Mucosa of rectum (tissue), 2 donors: Measurements from ENCODE around the gene RAD51B.

ENCODE experiments used
- H3K27ac ChIP-seq, 2 donors: one replicate each; pipeline ENCODE4 v1.7.0; 2013; ENCODE audit warnings: inconsistent platforms in 2 of 2, low read depth in 2 of 2, low read length in 2 of 2
- H3K27me3 ChIP-seq, 2 donors: one replicate each; pipeline ENCODE4 v1.7.0; 2013; ENCODE audit warnings: low read length in 2 of 2; ENCODE audit not compliant: control insufficient read depth in 2 of 2, insufficient read depth in 2 of 2
- H3K36me3 ChIP-seq, 2 donors: one replicate each; pipeline ENCODE4 v1.7.0; 2013; ENCODE audit warnings: low read length in 2 of 2; ENCODE audit not compliant: control insufficient read depth in 2 of 2, insufficient read depth in 2 of 2
- H3K4me1 ChIP-seq, 2 donors: one replicate each; pipeline ENCODE4 v1.7.0; 2013; ENCODE audit warnings: low read length in 2 of 2, mild to moderate bottlenecking in 1 of 2; ENCODE audit not compliant: control insufficient read depth in 2 of 2, insufficient read depth in 2 of 2
- H3K4me3 ChIP-seq, 2 donors: one replicate each; pipeline ENCODE4 v1.7.0; 2013; ENCODE audit warnings: low read length in 2 of 2
- H3K9ac ChIP-seq, 2 donors: one replicate each; pipeline ENCODE4 v1.7.0; 2013; ENCODE audit warnings: low read length in 2 of 2, low read depth in 1 of 2, mild to moderate bottlenecking in 1 of 2
- H3K9me3 ChIP-seq, 2 donors: one replicate each; pipeline ENCODE4 v1.7.0; 2013; ENCODE audit warnings: low read length in 2 of 2; ENCODE audit not compliant: control insufficient read depth in 2 of 2
- donor health status: healthy.
- donor health status: Normal muscosa, but diverticular disease.

The RAD51B gene

GRCh38 chr14:68722968-68723566, 903.5 kb downstream of the RAD51B start:
- H3K9ac ChIP-seq = no peak overlapping the region
- no peaks in the 10 kb centered on the region for H3K27me3 ChIP-seq
- H3K27ac ChIP-seq = no peak overlapping the region
- no peaks in the 10 kb centered on the region for H3K36me3 ChIP-seq
- no peak overlapping the region for H3K4me3 ChIP-seq
- H3K4me1 ChIP-seq = peaks cover 5 to 15% of the 10 kb centered on the region in 2 donors
- H3K9me3 ChIP-seq = no peaks in the 10 kb centered on the region

DNA sequence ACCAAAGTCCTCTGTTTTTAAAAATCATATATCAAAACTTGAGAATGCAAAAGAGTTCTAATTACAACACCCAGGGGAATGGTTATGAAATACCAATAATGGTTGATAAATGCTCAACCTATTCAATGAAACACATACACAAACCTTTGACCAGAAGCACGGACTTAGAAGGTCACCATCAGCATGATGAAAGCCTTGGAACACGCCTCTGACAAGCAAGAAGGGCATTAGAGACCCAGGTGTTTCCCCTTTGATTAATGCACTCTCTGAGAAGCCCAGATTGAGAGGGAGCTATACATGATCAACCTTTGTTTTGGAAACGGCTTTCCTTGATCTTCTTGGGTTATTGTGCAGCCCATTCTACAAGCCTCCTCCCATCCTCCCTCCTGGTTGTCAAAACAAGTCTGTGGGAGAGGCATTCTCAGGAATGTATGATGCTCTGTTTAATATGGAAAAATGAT, 904.3 kb downstream of the RAD51B start:
- Histone ChIP-seq H3K9ac (no peak overlapping the region), H3K9me3 (no peaks in the 10 kb centered on the region), H3K4me1 (peaks cover 5 to 22% of the 10 kb centered on the region in 2 donors), H3K4me3 (no peak overlapping the region), H3K27ac (no peak overlapping the region), H3K27me3 (no peaks in the 10 kb centered on the region), H3K36me3 (no peaks in the 10 kb centered on the region)

- Histone ChIP-seq H3K9me3 (no peaks in the 10 kb centered on the region), H3K27me3 (no peaks in the 10 kb centered on the region), H3K4me3 (no peak overlapping the region), H3K4me1 (peaks cover 8 to 27% of the 10 kb centered on the region in 2 donors), H3K9ac (no peak overlapping the region), H3K27ac (no peak overlapping the region), H3K36me3 (no peaks in the 10 kb centered on the region)
Observed at GRCh38 chr14:68724914-68725313, 905.3 kb downstream of the RAD51B start.

GRCh38 chr14:68726093-68726695, 906.6 kb downstream of the RAD51B start:
- H3K27ac ChIP-seq = no peak overlapping the region
- no peaks in the 10 kb centered on the region for H3K27me3 ChIP-seq
- H3K36me3 ChIP-seq = no peaks in the 10 kb centered on the region
- H3K9ac ChIP-seq = no peak overlapping the region
- H3K4me3 ChIP-seq = no peak overlapping the region
- no peaks in the 10 kb centered on the region for H3K9me3 ChIP-seq
- H3K4me1 ChIP-seq = peaks cover 8 to 27% of the 10 kb centered on the region in 2 donors

DNA sequence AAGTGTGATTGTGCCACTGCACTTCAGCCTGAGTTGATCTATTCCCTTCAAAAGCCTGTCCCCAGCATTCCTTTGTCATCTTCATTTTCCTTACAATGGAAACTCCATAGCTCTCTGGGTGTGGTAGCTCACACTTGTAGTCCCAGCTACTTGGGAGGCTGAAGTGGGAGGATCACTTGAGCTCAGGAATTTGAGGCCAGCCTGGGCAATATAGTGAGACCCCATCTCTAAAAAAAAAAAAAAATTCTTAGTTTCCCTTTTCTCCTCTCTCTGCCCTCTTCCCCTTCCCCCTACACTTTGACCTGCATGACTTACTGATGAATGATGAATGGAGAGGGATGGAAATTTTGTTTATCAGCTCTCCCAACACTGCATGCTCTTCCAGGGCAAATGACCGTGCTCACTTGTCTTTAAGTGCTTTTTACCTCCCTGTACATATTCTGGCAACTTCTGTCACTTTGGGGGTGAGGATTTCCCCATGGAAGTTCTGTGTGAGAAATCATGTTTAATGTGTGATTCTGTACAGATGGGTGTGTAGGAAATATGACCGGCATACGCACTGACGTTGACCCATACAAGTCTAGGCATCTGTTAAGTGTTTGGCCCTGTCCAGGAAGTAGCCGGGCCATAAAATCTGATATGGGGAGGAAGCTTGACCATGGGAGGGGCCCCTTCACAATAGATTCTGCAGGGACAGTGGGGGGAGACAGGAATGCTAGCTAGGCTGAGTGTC, 907.9 kb downstream of the RAD51B start:
- H3K36me3 ChIP-seq = no peaks in the 10 kb centered on the region
- no peaks in the 10 kb centered on the region for H3K27me3 ChIP-seq
- H3K4me3 ChIP-seq = no peak overlapping the region
- H3K9me3 ChIP-seq = no peaks in the 10 kb centered on the region
- H3K27ac ChIP-seq = peak overlapping the region in 1 of 2 donors; percentile 58
- peaks cover 8 to 27% of the 10 kb centered on the region in 2 donors for H3K4me1 ChIP-seq
- H3K9ac ChIP-seq = no peak overlapping the region

- no peaks in the 10 kb centered on the region for H3K9me3 ChIP-seq
- no peaks in the 10 kb centered on the region for H3K27me3 ChIP-seq
- H3K27ac ChIP-seq = peak overlapping the region; percentile 40 to 58
- no peak overlapping the region for H3K9ac ChIP-seq
- H3K4me3 ChIP-seq = no peak overlapping the region
- H3K4me1 ChIP-seq = peaks cover 8 to 24% of the 10 kb centered on the region in 2 donors
- H3K36me3 ChIP-seq = no peaks in the 10 kb centered on the region
Observed at GRCh38 chr14:68728342-68729106, 908.9 kb downstream of the RAD51B start.

DNA sequence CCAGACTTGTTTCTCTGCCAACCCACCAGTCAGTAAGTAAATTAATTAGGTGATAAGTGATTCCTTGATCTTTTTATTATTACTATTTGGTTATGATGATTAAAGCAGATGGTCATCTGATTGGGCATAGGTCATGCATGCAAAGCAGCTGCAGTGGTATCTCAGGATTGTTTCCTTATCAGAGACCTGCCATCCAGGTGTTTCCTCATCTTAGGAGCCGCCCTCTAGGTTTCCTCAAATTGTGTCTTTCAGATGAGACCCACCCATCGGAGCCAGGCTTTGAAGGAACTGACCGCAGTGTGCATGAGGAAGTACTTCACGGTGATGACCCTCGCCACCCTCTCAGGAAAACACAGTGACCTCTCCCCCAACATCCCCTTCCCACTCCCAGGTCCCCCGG, 910.0 kb downstream of the RAD51B start:
- Histone ChIP-seq H3K4me3 (no peak overlapping the region), H3K4me1 (peaks cover 11 to 20% of the 10 kb centered on the region in 2 donors), H3K9me3 (no peaks in the 10 kb centered on the region), H3K9ac (no peak overlapping the region), H3K27ac (peak overlapping the region in 1 of 2 donors; percentile 36), H3K27me3 (no peaks in the 10 kb centered on the region), H3K36me3 (no peaks in the 10 kb centered on the region)

GRCh38 chr14:68730348-68730747, 910.8 kb downstream of the RAD51B start:
- Histone ChIP-seq H3K4me3 (no peak overlapping the region), H3K9me3 (no peaks in the 10 kb centered on the region), H3K36me3 (no peaks in the 10 kb centered on the region), H3K27me3 (no peaks in the 10 kb centered on the region), H3K4me1 (peaks cover 11 to 20% of the 10 kb centered on the region in 2 donors), H3K27ac (peak overlapping the region in 1 of 2 donors; percentile 36), H3K9ac (no peak overlapping the region)

DNA sequence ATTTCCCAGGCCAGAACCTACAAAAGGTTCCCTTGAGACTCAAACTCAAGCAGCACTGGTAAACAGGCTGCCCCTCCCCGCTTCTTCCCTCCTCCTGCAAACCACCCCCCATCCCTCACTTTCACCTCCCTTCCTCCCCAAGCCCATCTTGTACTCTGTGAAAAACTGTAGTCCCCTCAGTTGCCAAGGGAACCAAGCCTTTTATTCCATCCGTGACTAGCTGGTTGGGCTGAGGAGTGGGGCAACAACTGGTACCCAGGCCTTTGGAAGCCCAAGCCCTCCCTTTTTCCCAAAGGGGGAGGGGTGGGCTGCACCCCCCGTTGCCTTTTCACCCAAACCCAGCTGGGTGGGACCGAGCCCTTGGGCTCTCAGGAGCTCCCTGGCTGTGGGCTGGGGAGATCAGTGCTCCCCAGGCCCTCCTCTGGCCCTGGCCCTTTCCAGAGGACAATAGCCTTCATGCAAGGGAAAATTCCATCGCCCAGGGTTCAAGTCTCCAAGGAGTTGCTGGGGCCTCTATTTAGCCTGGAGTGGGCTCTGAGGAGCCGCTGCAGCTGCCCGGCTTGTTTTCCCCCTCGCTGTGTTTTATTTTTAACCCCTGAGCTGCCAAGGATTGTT, 911.3 kb downstream of the RAD51B start:
- Histone ChIP-seq H3K9me3 (no peaks in the 10 kb centered on the region), H3K27me3 (no peaks in the 10 kb centered on the region), H3K4me1 (peaks cover 10 to 20% of the 10 kb centered on the region in 2 donors), H3K27ac (no peak overlapping the region), H3K9ac (no peak overlapping the region), H3K36me3 (no peaks in the 10 kb centered on the region), H3K4me3 (no peak overlapping the region)
